Lower leg skin (tissue), 4 donors: ENCODE data around the gene METTL24. TPM values are rescaled to one million over a fixed set of nuclear protein-coding genes. Genes with fewer than 3 reads are reported as not detected.

Source experiments
- DNase-seq, 2 donors: peaks; one replicate each; pipeline ENCODE4 v3.0.0-alpha.2; 2019; ENCODE audit warnings: low spot score in 2 of 2
- H3K4me3 ChIP-seq: fragments of 200-600 bp; sonication (generic); 2 replicates; pipeline ENCODE4 v1.5.1; 2017; ENCODE audit warnings: mild to moderate bottlenecking, low read depth; ENCODE audit not compliant: poor library complexity, severe bottlenecking
- POLR2A ChIP-seq, 2 donors: fragments of 450-650 bp; IDR thresholded peaks; one replicate each; pipeline ENCODE4 v1.6.1; 2016 to 2017; ENCODE audit warnings: antibody characterized with exemption in 2 of 2, mild to moderate bottlenecking in 1 of 2, moderate library complexity in 1 of 2
- WGBS, 2 donors: methylation state at CpG; one replicate each; pipeline ENCODE4 v1.1.5; 2018; 5-methylcytosine and 5-hydroxymethylcytosine counted together
- intact Hi-C: fragments of 100-400 bp; cut with DNase I; formaldehyde crosslinking; loops from one replicate; pipeline ENCODE4 v1.15.0; 2023; ENCODE audit warnings: low total_unique reads
- total RNA-seq, 4 donors: library from RNA; depleted of rRNA; stranded (reverse); fragments of >200 nt; gene quantifications; one replicate each; pipeline ENCODE4 v1.1.0, GENCODE V29; 2016
- TF ChIP-seq, protein P1 (sequence below), 3 donors: fragments of 450-650 bp; IDR thresholded peaks; one replicate each; pipeline ENCODE4 v1.5.1; 2016; ENCODE audit warnings: antibody characterized with exemption in 3 of 3, mild to moderate bottlenecking in 3 of 3, moderate library complexity in 2 of 3

The METTL24 gene, protein sequence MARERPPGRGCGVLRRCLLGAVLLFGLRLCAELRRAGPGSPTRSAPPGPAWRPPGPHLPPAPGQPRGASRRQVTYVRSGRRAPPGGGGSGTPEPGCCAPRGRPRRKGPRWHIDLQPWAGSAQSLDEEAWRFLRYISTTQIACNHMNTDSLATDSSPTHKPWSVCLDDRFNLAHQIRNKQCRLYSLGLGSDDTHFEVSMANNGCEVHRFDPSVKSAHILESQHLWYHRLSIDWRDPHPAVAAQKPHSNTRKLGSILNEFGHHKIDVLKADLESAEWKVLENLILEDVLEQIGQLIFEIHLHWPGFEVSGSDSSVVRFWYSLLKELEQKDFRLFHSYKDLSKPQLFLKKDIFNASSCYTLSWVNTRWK
- 1 to 10 TPM in 2 of 4 donors, under 1 TPM in 1, not detected in 1; 0.22 to 2.5 (median 1.8) TPM for total RNA-seq

DNA sequence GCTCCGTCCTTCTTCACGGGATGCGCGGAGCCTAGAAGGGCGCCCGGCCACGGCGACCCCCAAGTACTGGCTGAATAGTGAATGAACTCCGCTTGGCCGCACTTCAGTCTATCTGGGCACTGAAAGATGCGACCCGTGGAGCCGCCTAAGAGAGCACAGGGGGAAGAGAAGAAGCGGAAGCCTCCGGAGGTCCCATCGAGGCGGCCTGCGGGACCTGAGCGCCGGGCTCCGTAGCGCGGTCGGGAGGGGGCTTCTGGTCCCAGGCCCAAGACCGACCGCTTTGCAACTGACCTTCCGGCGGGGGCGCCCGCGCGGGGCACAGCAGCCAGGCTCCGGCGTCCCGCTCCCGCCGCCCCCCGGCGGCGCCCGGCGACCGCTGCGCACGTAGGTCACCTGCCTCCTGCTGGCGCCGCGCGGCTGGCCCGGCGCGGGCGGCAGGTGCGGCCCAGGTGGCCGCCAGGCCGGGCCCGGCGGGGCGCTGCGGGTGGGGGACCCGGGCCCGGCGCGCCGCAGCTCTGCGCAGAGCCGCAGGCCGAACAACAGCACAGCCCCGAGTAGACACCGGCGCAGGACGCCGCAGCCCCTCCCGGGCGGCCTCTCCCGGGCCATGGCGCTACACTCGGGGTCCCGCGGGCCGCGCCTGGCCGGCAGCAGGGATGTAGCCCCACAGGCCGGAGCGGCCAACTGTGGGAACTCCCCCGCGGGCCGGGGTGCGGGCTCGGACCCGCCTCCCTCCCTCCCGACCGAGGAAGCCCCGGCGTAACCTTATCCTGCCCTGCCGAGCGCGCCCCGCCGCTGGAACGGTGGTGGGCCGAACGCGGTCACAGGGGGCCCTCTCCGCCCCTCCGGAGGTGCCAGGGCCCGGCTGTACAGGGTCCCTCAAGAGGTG is at the start of gene METTL24:
TSS of gene METTL24 (minus strand) at position 686 of the 889 bp plus-strand sequence. CDS start at position 609, 77 bp downstream.
- intact Hi-C loops: no loop called here
- TF ChIP-seq, protein P1, sequence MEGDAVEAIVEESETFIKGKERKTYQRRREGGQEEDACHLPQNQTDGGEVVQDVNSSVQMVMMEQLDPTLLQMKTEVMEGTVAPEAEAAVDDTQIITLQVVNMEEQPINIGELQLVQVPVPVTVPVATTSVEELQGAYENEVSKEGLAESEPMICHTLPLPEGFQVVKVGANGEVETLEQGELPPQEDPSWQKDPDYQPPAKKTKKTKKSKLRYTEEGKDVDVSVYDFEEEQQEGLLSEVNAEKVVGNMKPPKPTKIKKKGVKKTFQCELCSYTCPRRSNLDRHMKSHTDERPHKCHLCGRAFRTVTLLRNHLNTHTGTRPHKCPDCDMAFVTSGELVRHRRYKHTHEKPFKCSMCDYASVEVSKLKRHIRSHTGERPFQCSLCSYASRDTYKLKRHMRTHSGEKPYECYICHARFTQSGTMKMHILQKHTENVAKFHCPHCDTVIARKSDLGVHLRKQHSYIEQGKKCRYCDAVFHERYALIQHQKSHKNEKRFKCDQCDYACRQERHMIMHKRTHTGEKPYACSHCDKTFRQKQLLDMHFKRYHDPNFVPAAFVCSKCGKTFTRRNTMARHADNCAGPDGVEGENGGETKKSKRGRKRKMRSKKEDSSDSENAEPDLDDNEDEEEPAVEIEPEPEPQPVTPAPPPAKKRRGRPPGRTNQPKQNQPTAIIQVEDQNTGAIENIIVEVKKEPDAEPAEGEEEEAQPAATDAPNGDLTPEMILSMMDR (IDR thresholded peaks at IDR 0.05): no peak
- TF ChIP-seq POLR2A (IDR thresholded peaks at IDR 0.05): no peak
- DNase-seq: peak in 1 of 2 donors; percentile 87
- 2 to 4% methylated on average over 11 to 33 of the region's 107 CpGs for WGBS, 2 donors
- H3K4me3 ChIP-seq: peak within 1 kb of the TSS; percentile 35

DNA sequence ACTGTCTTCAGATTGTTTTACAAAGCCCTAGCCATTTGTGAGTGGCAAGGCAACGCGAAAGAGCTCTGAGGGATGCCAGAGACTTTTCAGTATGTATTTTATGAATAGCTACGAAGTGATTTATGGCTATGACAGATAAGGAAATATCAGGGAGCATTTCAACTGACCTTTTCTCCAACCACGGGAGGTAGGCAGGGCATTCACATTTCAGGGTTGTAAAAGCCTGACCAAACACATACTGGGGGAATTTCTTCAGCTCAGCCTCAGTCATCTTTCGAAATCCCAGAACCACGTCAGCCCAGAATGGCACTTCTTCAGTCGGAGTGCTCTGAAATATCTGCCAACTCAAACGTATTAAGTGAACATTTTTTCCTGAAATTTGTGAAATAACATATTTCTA is 46.5 kb upstream of the METTL24 start:
- 55 to 71% methylated on average over 8 of the region's 8 CpGs for WGBS, 2 donors
- TF ChIP-seq, protein P1 (IDR thresholded peaks at IDR 0.05): no peak
- no peak for TF ChIP-seq POLR2A (IDR thresholded peaks at IDR 0.05)
- DNase-seq: no peak
- intact Hi-C loops: no loop called here
- H3K4me3 ChIP-seq: no peak overlapping the region

- intact Hi-C loops: no loop called here
- TF ChIP-seq POLR2A (IDR thresholded peaks at IDR 0.05): no peak
- TF ChIP-seq, protein P1 (IDR thresholded peaks at IDR 0.05): no peak
- DNase-seq: no peak
- WGBS, 2 donors: 87 to 88% methylated on average over 4 of the region's 4 CpGs
- no peak overlapping the region for H3K4me3 ChIP-seq
These were observed 43.5 kb upstream of the METTL24 start for GRCh38 chr6:110401585-110402176.

DNA sequence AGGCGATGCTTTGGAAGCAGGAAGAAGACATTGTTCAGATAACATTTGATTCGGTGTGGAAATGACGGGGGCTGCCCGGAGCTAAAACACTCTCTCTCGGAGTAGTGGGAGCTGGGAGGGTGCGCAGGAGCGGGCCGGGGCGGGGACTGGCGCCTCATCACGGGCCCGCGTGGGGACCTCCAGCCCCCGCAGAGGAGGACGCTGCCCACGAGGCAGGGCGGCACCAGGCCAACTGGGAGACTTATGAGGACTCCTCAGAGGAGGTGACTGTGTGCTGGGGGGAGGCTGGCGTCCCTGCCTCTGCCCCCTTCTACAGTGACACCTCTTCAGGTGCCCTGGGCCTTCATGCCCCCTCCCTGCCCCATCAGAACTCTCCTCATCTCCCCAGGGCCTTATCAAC is 42.1 kb upstream of the METTL24 start:
- no peak for DNase-seq
- intact Hi-C loops: no loop called here
- H3K4me3 ChIP-seq: no peak overlapping the region
- WGBS, 2 donors: 76 to 90% methylated on average over 17 to 18 of the region's 18 CpGs
- TF ChIP-seq, protein P1 (IDR thresholded peaks at IDR 0.05): no peak
- TF ChIP-seq POLR2A (IDR thresholded peaks at IDR 0.05): no peak

DNA sequence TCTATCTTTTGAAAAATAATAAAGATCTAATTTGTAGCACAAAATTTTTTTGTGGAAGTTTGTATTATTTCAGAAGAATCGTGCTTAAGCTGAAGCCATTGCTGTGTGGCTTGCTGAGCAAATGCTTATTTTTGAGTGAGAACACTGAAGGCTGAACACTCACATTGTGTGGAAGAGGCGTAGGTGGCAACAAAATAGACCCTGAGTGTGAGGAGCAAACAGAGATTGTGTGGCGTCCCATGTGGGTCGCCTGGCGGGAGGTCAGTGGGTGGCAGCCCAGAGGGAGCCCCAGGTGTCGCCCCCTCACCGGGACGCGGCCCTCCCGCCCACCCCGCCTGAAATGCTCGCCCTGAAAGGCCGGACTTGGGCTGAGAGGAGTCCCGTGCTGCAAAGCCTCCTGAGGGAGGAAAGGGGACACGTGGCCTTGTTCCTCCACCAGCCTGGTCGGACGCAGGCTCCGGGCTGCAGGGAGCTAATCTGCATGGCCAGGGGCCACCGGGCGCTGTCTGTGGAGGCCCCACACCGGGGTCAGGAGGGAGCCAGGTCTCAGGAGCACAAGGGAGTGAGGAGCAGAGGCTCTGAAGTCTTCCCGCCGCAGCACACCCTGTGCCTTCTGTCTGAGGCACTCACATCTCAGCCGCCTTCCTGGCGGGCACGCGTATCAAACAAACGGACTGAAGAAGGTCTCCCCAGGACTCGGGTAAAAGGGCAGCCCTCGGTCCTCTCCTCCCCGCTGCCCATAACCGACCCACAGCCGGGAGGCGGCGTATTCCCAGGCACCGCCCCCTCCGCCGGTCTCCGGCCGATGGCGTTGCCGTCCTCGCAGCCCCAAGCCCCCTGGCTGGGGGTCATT is 41.3 kb upstream of the METTL24 start:
- no peak overlapping the region for H3K4me3 ChIP-seq
- no peak for TF ChIP-seq POLR2A (IDR thresholded peaks at IDR 0.05)
- TF ChIP-seq, protein P1 (IDR thresholded peaks at IDR 0.05): no peak
- intact Hi-C loops: no loop called here
- WGBS, 2 donors: 48 to 60% methylated on average over 28 to 41 of the region's 43 CpGs
- no peak for DNase-seq
